HG03025 (cell line): ENCODE results near the gene SLC39A12.

Experiments
- ATAC-seq: cut with Tn5 transposase; IDR thresholded peaks from one replicate; pipeline ENCODE4 v1.9.1; 2021; ENCODE audit warnings: mild to moderate bottlenecking, moderate library complexity; ENCODE audit not compliant: unreplicated experiment, low FRiP score

Gene SLC39A12

GRCh38 chr10:17961551-17962422 lies 10.1 kb downstream of the SLC39A12 start:
- ATAC-seq: no peak

GRCh38 chr10:17963431-17963830 lies 11.7 kb downstream of the SLC39A12 start:
- no peak for ATAC-seq

GRCh38 chr10:17965649-17966235 lies 14.0 kb downstream of the SLC39A12 start:
- ATAC-seq: no peak

DNA sequence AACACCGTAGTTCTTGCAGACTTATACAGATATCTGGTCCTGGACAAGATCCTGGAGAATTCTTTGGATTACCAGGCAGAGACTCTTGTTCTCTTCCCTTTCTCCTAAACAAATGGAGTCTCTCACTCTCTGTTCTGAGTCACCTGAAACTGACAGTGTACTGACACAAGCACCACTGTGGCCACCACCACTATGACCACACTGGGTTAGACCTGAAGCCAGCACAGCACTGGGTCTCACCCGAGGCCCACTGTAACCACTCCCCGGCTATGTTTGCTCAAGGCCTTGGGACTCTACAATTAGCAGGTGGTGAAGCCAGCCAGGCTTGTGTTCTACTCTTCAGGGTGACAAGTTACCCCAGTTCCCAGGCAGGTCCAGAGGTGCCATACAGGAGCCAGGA lies 22.8 kb downstream of the SLC39A12 start:
- ATAC-seq: no peak

- ATAC-seq: no peak
Measured at GRCh38 chr10:17980846-17981565, 29.3 kb downstream of the SLC39A12 start.

- no peak for ATAC-seq
Measured at GRCh38 chr10:17981766-17982380, 30.2 kb downstream of the SLC39A12 start.

GRCh38 chr10:17984056-17984455 lies 32.3 kb downstream of the SLC39A12 start:
- ATAC-seq: peak; percentile 82

DNA sequence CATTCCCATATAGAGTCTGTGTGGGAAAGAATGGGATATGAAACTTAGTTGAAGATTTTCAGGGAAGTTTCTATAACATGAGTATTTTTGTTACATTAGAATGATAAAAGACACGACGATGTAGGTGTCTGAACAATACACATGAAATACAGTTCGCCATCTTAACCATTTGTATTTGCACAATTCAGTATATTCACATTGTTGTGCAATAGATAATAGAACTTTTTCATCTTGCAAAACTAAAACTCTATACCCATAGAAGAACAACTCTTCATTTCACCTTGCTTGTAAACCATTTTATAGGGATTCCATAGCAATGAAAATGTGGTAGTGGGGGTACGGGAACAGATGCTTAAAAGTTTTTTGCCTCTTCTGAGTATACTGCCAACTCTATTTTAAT lies 32.8 kb downstream of the SLC39A12 start:
- ATAC-seq: no peak

- peak; percentile 75 for ATAC-seq
Measured at GRCh38 chr10:17989908-17990767, 38.4 kb downstream of the SLC39A12 start.

- no peak for ATAC-seq
Measured at GRCh38 chr10:17992266-17992665, 40.5 kb downstream of the SLC39A12 start.

DNA sequence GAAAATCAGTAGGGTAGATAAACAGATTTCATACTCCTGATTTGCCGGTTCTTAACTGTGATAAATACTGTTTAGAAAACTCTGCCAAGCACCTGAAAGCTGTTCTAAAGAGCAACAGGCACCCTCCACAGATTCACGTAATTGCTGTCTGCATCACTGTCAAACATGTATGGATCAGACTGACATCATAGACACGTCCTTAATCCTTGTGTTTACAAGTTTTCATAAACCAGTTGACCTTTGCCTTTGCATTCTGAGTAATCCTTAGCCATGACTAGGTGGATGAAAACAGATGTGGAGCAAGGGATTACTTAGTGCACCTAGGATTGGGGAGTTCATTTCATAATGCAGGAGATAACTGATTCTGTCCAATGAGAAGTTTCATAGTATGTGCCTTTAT lies 41.6 kb downstream of the SLC39A12 start:
- ATAC-seq: no peak

GRCh38 chr10:18000601-18001000 lies 48.9 kb downstream of the SLC39A12 start:
- ATAC-seq: no peak

DNA sequence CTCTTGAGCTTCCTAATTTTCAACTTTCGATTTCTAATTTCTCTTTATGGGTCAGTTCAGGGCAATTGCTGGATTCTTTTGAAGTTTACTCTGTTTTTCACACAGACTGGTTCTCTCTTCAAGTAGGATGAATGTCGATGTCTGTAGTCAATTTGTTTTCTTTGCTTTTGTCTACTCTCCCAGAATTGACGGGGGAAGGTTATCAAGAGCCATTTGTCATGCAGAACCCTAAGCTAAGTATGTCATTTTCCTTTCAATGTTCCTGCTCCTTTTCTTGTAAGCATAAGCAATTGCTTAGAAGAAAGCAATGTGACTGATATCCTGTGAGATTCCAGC lies 53.7 kb downstream of the SLC39A12 start:
- no peak for ATAC-seq

GRCh38 chr10:18005781-18006456 lies 54.2 kb downstream of the SLC39A12 start:
- no peak for ATAC-seq

DNA sequence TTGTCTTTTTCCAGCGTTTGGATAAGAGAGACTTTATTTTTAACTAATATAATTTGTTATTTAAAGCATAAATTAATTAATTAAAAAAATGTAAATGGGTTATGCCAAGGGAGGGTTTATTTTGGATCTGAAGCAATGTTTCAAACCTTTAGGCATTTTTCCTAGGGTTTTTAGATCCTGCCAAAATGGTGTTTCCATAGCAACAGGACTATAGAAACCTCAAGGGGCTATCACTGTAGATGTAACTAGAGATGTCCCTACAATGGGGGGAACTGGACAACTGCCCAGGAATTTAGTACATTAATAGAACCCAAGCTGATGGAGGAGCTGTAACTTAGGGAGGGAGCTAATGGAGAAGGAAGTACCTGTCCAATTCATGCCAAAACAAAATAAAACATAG lies 57.3 kb downstream of the SLC39A12 start:
- no peak for ATAC-seq

DNA sequence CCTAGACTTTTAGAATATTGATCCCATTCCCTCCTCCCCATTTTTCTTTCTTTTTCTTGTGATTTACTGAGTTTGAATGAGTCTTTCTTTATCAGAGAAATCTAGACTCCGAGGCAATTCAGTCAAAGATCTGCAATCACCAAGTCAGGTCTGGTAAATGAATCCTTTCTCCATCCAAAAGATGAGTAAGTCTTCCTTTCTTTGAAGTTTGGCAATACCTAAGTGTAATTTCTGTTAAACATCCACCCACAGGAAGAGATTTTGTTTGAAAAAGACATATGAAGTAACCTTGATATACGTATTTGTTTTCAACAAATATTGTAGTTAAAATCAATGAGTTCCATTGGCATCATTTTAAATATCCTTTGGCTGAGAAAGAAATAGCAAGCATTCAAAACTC lies 58.3 kb downstream of the SLC39A12 start:
- no peak for ATAC-seq

- no peak for ATAC-seq
Measured at GRCh38 chr10:18020523-18020922, 68.8 kb downstream of the SLC39A12 start.

DNA sequence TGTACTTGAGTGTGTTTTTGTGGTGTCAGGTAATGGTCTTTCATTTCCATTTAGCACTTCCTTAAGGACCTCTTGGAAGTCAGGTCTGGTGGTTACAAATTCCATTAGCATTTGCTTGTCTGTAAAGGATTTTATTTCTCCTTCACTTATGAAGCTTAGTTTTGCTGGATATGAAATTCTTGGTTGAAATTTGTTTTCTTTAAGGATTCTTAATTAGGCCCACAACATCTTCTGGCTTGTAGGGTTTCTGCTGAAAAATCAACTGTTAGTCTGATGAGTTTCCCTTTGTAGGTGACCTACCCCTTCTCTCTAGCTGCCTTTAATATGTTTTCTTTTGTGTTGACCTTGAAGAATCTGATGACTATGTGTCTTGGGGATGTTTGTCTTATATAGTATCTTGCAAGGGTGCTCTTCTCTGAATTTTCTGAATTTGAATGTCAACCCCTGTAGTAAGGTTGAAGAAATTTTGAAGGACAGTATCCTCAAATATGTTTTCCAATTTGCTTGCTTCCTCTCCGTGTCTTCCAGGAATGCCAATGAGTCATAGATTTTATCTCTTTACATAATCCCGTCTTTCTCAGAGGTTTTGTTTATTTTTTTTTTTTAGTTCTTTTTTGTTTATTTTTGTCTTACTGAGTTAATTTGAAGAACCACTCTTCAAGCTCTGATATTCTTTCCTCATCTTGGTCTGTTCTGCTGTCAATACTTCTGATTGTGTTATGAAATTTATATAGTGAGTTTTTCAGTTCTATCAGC lies 70.2 kb downstream of the SLC39A12 start:
- ATAC-seq: no peak
